Measurements from ENCODE around the gene CSRNP3. TPM values are rescaled to one million over a fixed set of nuclear protein-coding genes. Genes with fewer than 3 reads are reported as not detected.

The CSRNP3 gene
- total RNA-seq, 3 donors from 2014 or later (not counting 1 experiment from before 2014, with no cell fraction given): not detected

- Histone ChIP-seq H3K27ac (ENCODE audit: low read length) (no peak overlapping the region), H3K9me3 (ENCODE audit: control insufficient read depth, insufficient read depth, low read length) (no peaks in the 10 kb centered on the region), H3K4me3 (ENCODE audit: low read length) (no peak overlapping the region), H3K36me3 (ENCODE audit: control insufficient read depth, insufficient read depth, low read length) (no peaks in the 10 kb centered on the region), H3K4me1 (ENCODE audit: control insufficient read depth, insufficient read depth, low read length) (no peaks in the 10 kb centered on the region), H3K27me3 (ENCODE audit: control insufficient read depth, insufficient read depth, low read length) (no peaks in the 10 kb centered on the region)
- no peaks in the 10 kb centered on the region for H3K4me1 Mint-ChIP-seq
- DNase-seq (no peak), ATAC-seq (no peak)
- peaks cover 5 to 37% of the 10 kb centered on the region in 2 donors for H3K27me3 Mint-ChIP-seq (ENCODE audit: low read depth in 2 of 2)
- H3K27ac Mint-ChIP-seq: no peak overlapping the region
- intact Hi-C loops (cut with micrococcal nuclease): no loop called here
- H3K36me3 Mint-ChIP-seq: peaks cover 8% of the 10 kb centered on the region
- peaks cover 0 to 2% of the 10 kb centered on the region in 2 donors for H3K9me3 Mint-ChIP-seq
- 89% methylated on average over 4 of the region's 4 CpGs for WGBS (ENCODE audit: insufficient coverage)
- no peak overlapping the region for H3K4me3 Mint-ChIP-seq
- no peak for TF ChIP-seq CTCF (IDR thresholded peaks at IDR 0.05)
These were observed 148.4 kb downstream of the CSRNP3 start for GRCh38 chr2:165617741-165618481.

- no peak overlapping the region for H3K27ac ChIP-seq (ENCODE audit: low read length)
- no CpG with 5 or more reads among the region's 1 CpG for WGBS (ENCODE audit: insufficient coverage)
- peaks cover 8% of the 10 kb centered on the region for H3K36me3 Mint-ChIP-seq
- H3K9me3 ChIP-seq (ENCODE audit: control insufficient read depth, insufficient read depth, low read length): no peaks in the 10 kb centered on the region
- no peak overlapping the region for H3K4me3 ChIP-seq (ENCODE audit: low read length)
- no peak overlapping the region for H3K4me3 Mint-ChIP-seq
- H3K9me3 Mint-ChIP-seq: peaks cover 0 to 2% of the 10 kb centered on the region in 2 donors
- no peaks in the 10 kb centered on the region for H3K4me1 Mint-ChIP-seq
- DNase-seq: no peak
- ATAC-seq: no peak
- intact Hi-C loops (cut with micrococcal nuclease): no loop called here
- no peaks in the 10 kb centered on the region for H3K4me1 ChIP-seq (ENCODE audit: control insufficient read depth, insufficient read depth, low read length)
- H3K27me3 Mint-ChIP-seq (ENCODE audit: low read depth in 2 of 2): peaks cover 0 to 29% of the 10 kb centered on the region in 2 donors
- no peaks in the 10 kb centered on the region for H3K36me3 ChIP-seq (ENCODE audit: control insufficient read depth, insufficient read depth, low read length)
- no peaks in the 10 kb centered on the region for H3K27me3 ChIP-seq (ENCODE audit: control insufficient read depth, insufficient read depth, low read length)
- H3K27ac Mint-ChIP-seq: no peak overlapping the region
- no peak for TF ChIP-seq CTCF (IDR thresholded peaks at IDR 0.05)
These were observed 149.3 kb downstream of the CSRNP3 start for GRCh38 chr2:165618806-165619205.

GRCh38 chr2:165621086-165621560 lies 151.6 kb downstream of the CSRNP3 start:
- 79% methylated on average over 5 of the region's 5 CpGs for WGBS (ENCODE audit: insufficient coverage)
- Histone ChIP-seq H3K9me3 (ENCODE audit: control insufficient read depth, insufficient read depth, low read length) (no peaks in the 10 kb centered on the region), H3K4me1 (ENCODE audit: control insufficient read depth, insufficient read depth, low read length) (no peaks in the 10 kb centered on the region), H3K27ac (ENCODE audit: low read length) (no peak overlapping the region), H3K27me3 (ENCODE audit: control insufficient read depth, insufficient read depth, low read length) (no peaks in the 10 kb centered on the region), H3K36me3 (ENCODE audit: control insufficient read depth, insufficient read depth, low read length) (no peaks in the 10 kb centered on the region), H3K4me3 (ENCODE audit: low read length) (no peak overlapping the region)
- intact Hi-C loops (cut with micrococcal nuclease): no loop called here
- Mint-ChIP-seq H3K4me3 (no peak overlapping the region), H3K27me3 (ENCODE audit: low read depth in 2 of 2) (peaks cover 0 to 22% of the 10 kb centered on the region in 2 donors), H3K4me1 (no peaks in the 10 kb centered on the region), H3K9me3 (peaks cover 0 to under 1% of the 10 kb centered on the region in 2 donors), H3K36me3 (peaks cover 8% of the 10 kb centered on the region), H3K27ac (no peak overlapping the region)
- ATAC-seq: no peak
- TF ChIP-seq CTCF (IDR thresholded peaks at IDR 0.05): no peak
- DNase-seq: no peak
